H1 (cell line): ENCODE results near the gene MOB1B. TPM values are rescaled to one million over a fixed set of nuclear protein-coding genes. Genes with fewer than 3 reads are reported as not detected.

Experiments
- CTCF ChIA-PET: fragments of 300-600 bp; sonication (Branson Sonifier 250); formaldehyde crosslinking; loops from one replicate; lab custom pipeline; 2021; ENCODE audit not compliant: partially characterized antibody; lab: Charles Lee
- POLR2A ChIA-PET: fragments of 300-600 bp; sonication (Branson Sonifier 250); formaldehyde crosslinking; loops from one replicate; lab custom pipeline; 2021; ENCODE audit warnings: inconsistent platforms; ENCODE audit not compliant: partially characterized antibody; lab: Charles Lee
- DNase-seq, 2 experiments: peaks; one replicate each; pipeline versions ENCODE4 v3.0.0 to v3.0.0-alpha.2; 2010 to 2022; ENCODE audit warnings: low spot score in 2 of 2, low read depth in 1 of 2, mixed read lengths in 1 of 2
- FAIRE-seq: peaks from 2 replicates; lab custom pipeline; 2011; peaks lifted over from hg19 to GRCh38; lab: Jason Lieb, UNC
- H2AFZ ChIP-seq: 2 replicates; pipeline ENCODE4 v1.8.1; 2012; ENCODE audit warnings: low read length, inconsistent platforms
- H2AK5ac ChIP-seq: 2 replicates; pipeline ENCODE4 v1.6.1; 2013; ENCODE audit warnings: low read depth, low read length
- H2BK120ac ChIP-seq: replicated peaks from 2 replicates; pipeline ENCODE3; 2013; ENCODE audit warnings: low read depth, low read length, inconsistent platforms
- H2BK12ac ChIP-seq: 2 replicates; pipeline ENCODE4 v1.6.1; 2013; ENCODE audit warnings: low read depth, low read length
- H2BK15ac ChIP-seq: 2 replicates; pipeline ENCODE4 v1.6.1; 2013; ENCODE audit warnings: low read length
- H2BK20ac ChIP-seq: 2 replicates; pipeline ENCODE4 v1.6.1; 2013; ENCODE audit warnings: low read length
- H2BK5ac ChIP-seq: 2 replicates; pipeline ENCODE4 v1.6.1; 2013; ENCODE audit warnings: low read depth, low read length
- H3K14ac ChIP-seq: 2 replicates; pipeline ENCODE4 v1.6.1; 2013; ENCODE audit warnings: inconsistent platforms; ENCODE audit not compliant: insufficient read length
- H3K18ac ChIP-seq: 2 replicates; pipeline ENCODE4 v1.6.1; 2013; ENCODE audit warnings: low read length; ENCODE audit errors: extremely low read depth
- H3K23ac ChIP-seq: 2 replicates; pipeline ENCODE4 v1.6.1; 2013; ENCODE audit warnings: inconsistent platforms; ENCODE audit not compliant: insufficient read length
- H3K23me2 ChIP-seq: 2 replicates; pipeline ENCODE4 v1.6.1; 2013; ENCODE audit warnings: low read depth, low read length
- H3K27ac ChIP-seq: 2 replicates; pipeline ENCODE4 v1.6.1; 2011; ENCODE audit warnings: low read depth, low read length, inconsistent platforms
- H3K27me3 ChIP-seq, 4 experiments: replicated peaks in 1 of 4; 1 replicate in 1 of 4; 2 replicates in 3 of 4; pipeline versions ENCODE4 v1.6.1 to v1.8.1; 2011 to 2013; ENCODE audit warnings: low read length in 3 of 4, mild to moderate bottlenecking in 3 of 4, inconsistent platforms in 2 of 4, mixed read lengths in 2 of 4, moderate library complexity in 1 of 4; ENCODE audit not compliant: control insufficient read depth in 3 of 4, insufficient read depth in 3 of 4; ENCODE audit errors: extremely low read depth in 1 of 4
- H3K36me3 ChIP-seq, 4 experiments: 2 replicates each; pipeline versions ENCODE4 v1.6.1 to v1.8.1; 2011 to 2013; ENCODE audit warnings: mild to moderate bottlenecking in 4 of 4, low read length in 3 of 4, moderate library complexity in 2 of 4, control low read depth in 1 of 4, inconsistent platforms in 1 of 4; ENCODE audit not compliant: insufficient read depth in 4 of 4, control insufficient read depth in 2 of 4
- H3K4ac ChIP-seq: replicated peaks from 2 replicates; pipeline ENCODE3; 2013; ENCODE audit warnings: low read length, low read depth, mixed read lengths, inconsistent platforms; ENCODE audit not compliant: insufficient read length
- H3K4me1 ChIP-seq, 4 experiments: replicated peaks in 1 of 4; 1 replicate in 1 of 4; 2 replicates in 3 of 4; pipeline versions ENCODE4 v1.6.1 to v1.8.1; 2011 to 2013; ENCODE audit warnings: low read length in 3 of 4, inconsistent platforms in 2 of 4, mixed read lengths in 1 of 4; ENCODE audit not compliant: insufficient read depth in 4 of 4, control insufficient read depth in 3 of 4
- H3K4me2 ChIP-seq, 2 experiments: 2 replicates each; pipeline versions ENCODE4 v1.6.1 to v1.8.1; 2011 to 2013; ENCODE audit warnings: low read depth in 2 of 2, low read length in 2 of 2, control low read depth in 1 of 2, inconsistent platforms in 1 of 2, mild to moderate bottlenecking in 1 of 2; ENCODE audit not compliant: insufficient read depth in 1 of 2
- H3K4me3 ChIP-seq, 4 experiments: fragments of 200-600, 300-600 bp in 1 of 4; sonication (generic), shearing (Covaris generic), sonication (Bioruptor Twin) in 1 of 4; 2 replicates each; pipeline versions ENCODE4 v1.5.1 to v1.8.1; 2011 to 2016; ENCODE audit warnings: low read length in 4 of 4, low read depth in 3 of 4, control low read depth in 2 of 4, inconsistent platforms in 2 of 4, mild to moderate bottlenecking in 2 of 4, mixed read lengths in 1 of 4, moderate library complexity in 1 of 4; ENCODE audit not compliant: insufficient read depth in 2 of 4; ENCODE audit errors: extremely low read depth in 1 of 4
- H3K56ac ChIP-seq: replicated peaks from 2 replicates; pipeline ENCODE3; 2013; ENCODE audit warnings: low read depth, mild to moderate bottlenecking, mixed read lengths, low read length, inconsistent platforms; ENCODE audit not compliant: insufficient read length
- H3K79me1 ChIP-seq: 2 replicates; pipeline ENCODE4 v1.6.1; 2013; ENCODE audit warnings: low read depth, low read length, control low read depth
- H3K79me2 ChIP-seq, 2 experiments: 2 replicates each; pipeline versions ENCODE4 v1.6.1 to v1.8.1; 2012 to 2013; ENCODE audit warnings: low read length in 2 of 2, mild to moderate bottlenecking in 2 of 2, inconsistent platforms in 1 of 2; ENCODE audit not compliant: insufficient read depth in 2 of 2, control insufficient read depth in 1 of 2
- H3K9ac ChIP-seq, 4 experiments: replicated peaks in 1 of 4; 1 replicate in 1 of 4; 2 replicates in 3 of 4; pipeline versions ENCODE4 v1.6.1 to v1.8.1; 2011 to 2013; ENCODE audit warnings: low read depth in 3 of 4, low read length in 3 of 4, control low read depth in 2 of 4, mild to moderate bottlenecking in 2 of 4, moderate library complexity in 2 of 4, inconsistent platforms in 1 of 4; ENCODE audit errors: extremely low read depth in 1 of 4
- H3K9me3 ChIP-seq, 2 experiments: 2 replicates each; pipeline versions ENCODE4 v1.6.1 to v1.8.1; 2012 to 2013; ENCODE audit warnings: mild to moderate bottlenecking in 2 of 2, moderate library complexity in 2 of 2, control low read depth in 1 of 2, inconsistent platforms in 1 of 2, low read depth in 1 of 2, low read length in 1 of 2, mixed read lengths in 1 of 2; ENCODE audit not compliant: insufficient read depth in 2 of 2
- H4K20me1 ChIP-seq, 2 experiments: replicated peaks in 1 of 2; 2 replicates each; pipeline versions ENCODE3 to v1.8.1; 2011 to 2013; ENCODE audit warnings: inconsistent platforms in 2 of 2, low read length in 2 of 2, mild to moderate bottlenecking in 1 of 2; ENCODE audit not compliant: insufficient read depth in 2 of 2, control insufficient read depth in 1 of 2
- H4K5ac ChIP-seq: 2 replicates; pipeline ENCODE4 v1.6.1; 2013; ENCODE audit warnings: low read length, low read depth, mixed read lengths, inconsistent platforms; ENCODE audit not compliant: insufficient read length
- H4K8ac ChIP-seq: 2 replicates; pipeline ENCODE4 v1.8.0; 2013; ENCODE audit warnings: mild to moderate bottlenecking, moderate library complexity, low read length, inconsistent platforms; ENCODE audit not compliant: insufficient read depth; ENCODE audit errors: extremely low read depth
- H4K91ac ChIP-seq: replicated peaks from 2 replicates; pipeline ENCODE3; 2013; ENCODE audit warnings: low read length, mixed read lengths, inconsistent platforms; ENCODE audit not compliant: insufficient read length
- CEBPB ChIP-seq: IDR thresholded peaks from 2 replicates; pipeline ENCODE4 v1.6.1; 2012; ENCODE audit warnings: low read depth, low read length
- FOSL1 ChIP-seq: IDR thresholded peaks from 2 replicates; pipeline ENCODE4 v1.6.1; 2011; ENCODE audit warnings: mild to moderate bottlenecking, low read depth, low read length, moderate library complexity; ENCODE audit not compliant: insufficient read depth
- KDM1A ChIP-seq: fragments of 200-600, 300-600 bp; sonication (generic); IDR thresholded peaks from 2 replicates; pipeline ENCODE4 v1.7.1; 2016; ENCODE audit warnings: mild to moderate bottlenecking, low read length, borderline replicate concordance
- PHF8 ChIP-seq: fragments of 200-600 bp; sonication (generic); conservative IDR thresholded peaks from 2 replicates; pipeline ENCODE4 v1.7.1; 2012; ENCODE audit warnings: low read depth, mild to moderate bottlenecking, inconsistent platforms, low read length, moderate library complexity
- TCF12 ChIP-seq: IDR thresholded peaks from 2 replicates; pipeline ENCODE4 v1.6.1; 2011; ENCODE audit warnings: low read depth, mild to moderate bottlenecking, low read length
- TEAD4 ChIP-seq: IDR thresholded peaks from 2 replicates; pipeline ENCODE4 v1.6.1; 2012; ENCODE audit warnings: low read depth, low read length, inconsistent platforms, mixed read lengths
- WGBS, 2 experiments: shearing (Covaris generic) in 1 of 2; methylation state at CpG; one replicate each; pipeline versions ENCODE4 v1.1.6 to v1.1.7; 2013 to 2015; ENCODE audit warnings: low lambda C conversion rate in 2 of 2, mixed read lengths in 2 of 2, inconsistent platforms in 1 of 2, low coverage in 1 of 2, missing lambda C conversion rate in 1 of 2; ENCODE audit not compliant: insufficient replicate concordance in 2 of 2, insufficient coverage in 1 of 2, insufficient read length in 1 of 2; ENCODE audit errors: extremely low coverage in 1 of 2, missing lambda C conversion rate in 1 of 2; 5-methylcytosine and 5-hydroxymethylcytosine counted together
- polyA plus RNA-seq, 7 experiments: library from polyadenylated mRNA; depleted of rRNA in 3 of 7; stranded (reverse) in 5 of 7; unstranded in 2 of 7; fragments of >200 nt in 5 of 7; fragments of 200-250 nt in 2 of 7; gene quantifications; 1 replicate in 5 of 7; 2 replicates in 1 of 7; 4 replicates in 1 of 7; pipeline versions ENCODE4 v1.2.1 to v1.2.3, GENCODE V29; 2011 to 2013; ENCODE audit warnings: missing spikeins in 2 of 7, mixed read lengths in 2 of 7
- total RNA-seq: library from RNA; stranded (reverse); fragmentation: NEBNext Ultra II Directional; extraction: Animal tissue kit (Norgen Biotek cat#: 25700); gene quantifications from 2 replicates; pipeline ENCODE4 v1.2.1, GENCODE V29; 2021

MOB1B gene
- total and polyA plus RNA-seq, 2 of the 8 experiments (the other 6 are each of a cell fraction or from before 2014, with no cell fraction given), result 3.8 to 33.5 TPM

DNA sequence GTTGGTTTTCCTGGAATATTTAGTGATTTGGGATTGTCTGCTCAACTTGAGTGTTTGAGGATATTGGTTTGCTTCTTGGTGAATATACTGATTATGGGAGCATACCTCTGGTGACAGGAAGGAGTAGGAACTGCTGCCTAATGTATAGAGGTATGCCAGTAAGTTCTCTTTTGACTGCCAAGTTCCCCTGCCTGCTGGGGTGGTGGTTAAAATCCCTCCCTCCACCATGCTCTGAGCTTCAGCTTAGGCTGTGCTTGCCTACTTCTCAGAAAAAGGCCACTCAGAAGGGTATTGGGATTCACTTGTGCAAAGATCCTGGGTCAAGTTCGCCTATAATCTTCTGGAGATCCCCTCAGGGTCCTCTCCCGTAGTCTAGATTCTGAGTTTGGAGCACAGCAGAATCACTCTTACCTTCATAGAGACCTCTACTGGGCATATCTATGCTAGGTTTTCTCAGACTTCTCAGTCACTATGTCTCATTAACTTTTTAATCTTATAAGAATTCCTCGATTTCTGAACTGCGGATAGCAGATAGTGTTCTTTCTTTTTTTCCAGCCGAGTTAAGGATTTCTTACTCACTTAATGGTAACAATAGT lies 46.6 kb downstream of the MOB1B start:
- no peak overlapping the region for H3K18ac ChIP-seq
- no peak overlapping the region for H3K4me2 ChIP-seq
- peak overlapping the region; percentile 11 for H4K91ac ChIP-seq
- H2BK12ac ChIP-seq, result no peak overlapping the region
- no peak overlapping the region for H2BK120ac ChIP-seq
- H2AFZ ChIP-seq, result no peak overlapping the region
- H2BK5ac ChIP-seq, result no peak overlapping the region
- H3K36me3 ChIP-seq, result no peaks in the 10 kb centered on the region
- no peak overlapping the region for H3K4me3 ChIP-seq
- WGBS, 2 experiments, result 91% methylated on average over 5 of the region's 5 CpGs; no CpG with 5 or more reads in 1 of the 2 experiments
- H2AK5ac ChIP-seq, result no peak overlapping the region
- no peak for DNase-seq
- CTCF ChIA-PET, result interaction anchor here (1.0 kb wide), 1 partner anchor 62 kb away, joined by 3 read pairs; no protein-coding TSS in a partner anchor
- no peak overlapping the region for H2BK15ac ChIP-seq
- no peak overlapping the region for H4K5ac ChIP-seq
- H4K8ac ChIP-seq, result no peak overlapping the region
- H3K9ac ChIP-seq, result peak overlapping the region in 1 of 4 experiments; percentile 34; a peak in 1 of 7 replicates
- FAIRE-seq, result no peak
- no peak overlapping the region for H3K14ac ChIP-seq
- POLR2A ChIA-PET, result no interaction called here
- H3K79me1 ChIP-seq, result no peaks in the 10 kb centered on the region; the same call in 1 of the 2 replicates
- peaks cover 0 to 55% of the 10 kb centered on the region in 2 experiments; a peak in 2 of 4 replicates for H3K79me2 ChIP-seq
- peaks cover 0 to 4% of the 10 kb centered on the region in 2 experiments for H4K20me1 ChIP-seq
- H3K27me3 ChIP-seq, result no peaks in the 10 kb centered on the region
- no peaks in the 10 kb centered on the region for H3K23me2 ChIP-seq
- H3K4me1 ChIP-seq, result peaks cover 0 to 13% (median 1%) of the 10 kb centered on the region in 4 experiments; a peak in 4 of 7 replicates
- no peak overlapping the region for H3K56ac ChIP-seq
- H3K4ac ChIP-seq, result no peak overlapping the region
- no peak overlapping the region for H3K27ac ChIP-seq
- H3K23ac ChIP-seq, result no peak overlapping the region
- H2BK20ac ChIP-seq, result no peak overlapping the region
- no peaks in the 10 kb centered on the region for H3K9me3 ChIP-seq
- TF ChIP-seq CEBPB, result no peak
- TF ChIP-seq TCF12, result no peak
- TF ChIP-seq KDM1A, result no peak
- TF ChIP-seq PHF8, result no peak
- TF ChIP-seq FOSL1, result no peak
- TF ChIP-seq TEAD4, result no peak
